ENCODE data around the gene RSPO4. TPM values are rescaled to one million over a fixed set of nuclear protein-coding genes. Genes with fewer than 3 reads are reported as not detected.
A peak's percentile ranks its signal among the peaks of the same experiment; 100 is the strongest.

The RSPO4 gene
- total RNA-seq (ENCODE audit: unreplicated experiment): 0.95 TPM
- long read RNA-seq: 0 reads

- peak; percentile 18 for DNase-seq (ENCODE audit: low spot score)
- Mint-ChIP-seq H3K4me1 (ENCODE audit: unreplicated experiment) (peaks cover 10% of the 10 kb centered on the region), H3K36me3 (ENCODE audit: low read depth, unreplicated experiment) (no peaks in the 10 kb centered on the region), H3K27me3 (ENCODE audit: unreplicated experiment) (peaks cover 12% of the 10 kb centered on the region), H3K9me3 (ENCODE audit: unreplicated experiment) (no peaks in the 10 kb centered on the region), H3K27ac (ENCODE audit: unreplicated experiment) (no peak within 1 kb of the TSS), H3K4me3 (ENCODE audit: unreplicated experiment) (peak within 1 kb of the TSS; percentile 89)
- TF ChIP-seq CTCF (IDR thresholded peaks at IDR 0.05; ENCODE audit: unreplicated experiment): no peak
Observed at GRCh38 chr20:1001911-1002681, at the start of gene RSPO4. TSS of gene RSPO4 (minus strand) at chr20:1002311. CDS start at chr20:1002164, 147 bp downstream.

- DNase-seq (ENCODE audit: low spot score): no peak
- TF ChIP-seq CTCF (IDR thresholded peaks at IDR 0.05; ENCODE audit: unreplicated experiment): no peak
- no peaks in the 10 kb centered on the region for H3K4me1 Mint-ChIP-seq (ENCODE audit: unreplicated experiment)
- no peaks in the 10 kb centered on the region for H3K9me3 Mint-ChIP-seq (ENCODE audit: unreplicated experiment)
- no peak overlapping the region for H3K4me3 Mint-ChIP-seq (ENCODE audit: unreplicated experiment)
- H3K27ac Mint-ChIP-seq (ENCODE audit: unreplicated experiment): no peak overlapping the region
- peaks cover 6% of the 10 kb centered on the region for H3K36me3 Mint-ChIP-seq (ENCODE audit: low read depth, unreplicated experiment)
- H3K27me3 Mint-ChIP-seq (ENCODE audit: unreplicated experiment): peaks cover 2% of the 10 kb centered on the region
Observed at GRCh38 chr20:1050440-1050839, 48.3 kb upstream of the RSPO4 start.

GRCh38 chr20:1045860-1046418 lies 43.8 kb upstream of the RSPO4 start:
- H3K27ac Mint-ChIP-seq (ENCODE audit: unreplicated experiment): no peak overlapping the region
- no peaks in the 10 kb centered on the region for H3K9me3 Mint-ChIP-seq (ENCODE audit: unreplicated experiment)

GRCh38 chr20:1041845-1042390 lies 39.8 kb upstream of the RSPO4 start:
- Mint-ChIP-seq H3K9me3 (ENCODE audit: unreplicated experiment) (no peaks in the 10 kb centered on the region), H3K27me3 (ENCODE audit: unreplicated experiment) (peaks cover 6% of the 10 kb centered on the region), H3K27ac (ENCODE audit: unreplicated experiment) (no peak overlapping the region), H3K4me3 (ENCODE audit: unreplicated experiment) (no peak overlapping the region), H3K36me3 (ENCODE audit: low read depth, unreplicated experiment) (no peaks in the 10 kb centered on the region), H3K4me1 (ENCODE audit: unreplicated experiment) (no peaks in the 10 kb centered on the region)
- TF ChIP-seq CTCF (IDR thresholded peaks at IDR 0.05; ENCODE audit: unreplicated experiment): no peak
- DNase-seq (ENCODE audit: low spot score): no peak

More at GRCh38 chr20:1045860-1046418, 43.8 kb upstream of the RSPO4 start:
- H3K4me3 Mint-ChIP-seq (ENCODE audit: unreplicated experiment): no peak overlapping the region
- no peaks in the 10 kb centered on the region for H3K36me3 Mint-ChIP-seq (ENCODE audit: low read depth, unreplicated experiment)
- no peak for TF ChIP-seq CTCF (IDR thresholded peaks at IDR 0.05; ENCODE audit: unreplicated experiment)
- peaks cover 4% of the 10 kb centered on the region for H3K27me3 Mint-ChIP-seq (ENCODE audit: unreplicated experiment)
- no peak for DNase-seq (ENCODE audit: low spot score)
- H3K4me1 Mint-ChIP-seq (ENCODE audit: unreplicated experiment): no peaks in the 10 kb centered on the region

- Mint-ChIP-seq H3K4me1 (ENCODE audit: unreplicated experiment) (peaks cover 8% of the 10 kb centered on the region), H3K27ac (ENCODE audit: unreplicated experiment) (no peak overlapping the region), H3K36me3 (ENCODE audit: low read depth, unreplicated experiment) (no peaks in the 10 kb centered on the region), H3K27me3 (ENCODE audit: unreplicated experiment) (peaks cover 3% of the 10 kb centered on the region), H3K4me3 (ENCODE audit: unreplicated experiment) (no peak overlapping the region), H3K9me3 (ENCODE audit: unreplicated experiment) (no peaks in the 10 kb centered on the region)
- no peak for DNase-seq (ENCODE audit: low spot score)
- no peak for TF ChIP-seq CTCF (IDR thresholded peaks at IDR 0.05; ENCODE audit: unreplicated experiment)
Observed at GRCh38 chr20:1038205-1038604, 36.1 kb upstream of the RSPO4 start.
